Thymus (tissue), 11 donors: ENCODE data around the gene DYNC2H1. TPM values are rescaled to one million over a fixed set of nuclear protein-coding genes. Genes with fewer than 3 reads are reported as not detected.

ENCODE experiments used
- DNase-seq, 9 donors: peaks; one replicate each; pipeline ENCODE4 v3.0.0-alpha.2; 2013; ENCODE audit warnings: low spot score in 9 of 9, low read depth in 6 of 9, missing footprints in 1 of 9
- H3K27ac ChIP-seq, 2 donors: one replicate each; pipeline ENCODE4 v1.5.1; 2013; ENCODE audit warnings: control low read depth in 1 of 2, low read depth in 1 of 2, low read length in 1 of 2, mild to moderate bottlenecking in 1 of 2, moderate library complexity in 1 of 2
- H3K27me3 ChIP-seq, 2 donors: one replicate each; pipeline ENCODE4 v1.5.1; 2013; ENCODE audit warnings: low read length in 1 of 2; ENCODE audit not compliant: control insufficient read depth in 2 of 2, insufficient read depth in 1 of 2
- H3K36me3 ChIP-seq, 2 donors: one replicate each; pipeline ENCODE4 v1.5.1; 2013; ENCODE audit warnings: low read length in 1 of 2, mild to moderate bottlenecking in 1 of 2, moderate library complexity in 1 of 2; ENCODE audit not compliant: control insufficient read depth in 2 of 2, insufficient read depth in 2 of 2
- H3K4me1 ChIP-seq, 2 donors: one replicate each; pipeline ENCODE4 v1.5.1; 2013; ENCODE audit warnings: low read length in 2 of 2; ENCODE audit not compliant: control insufficient read depth in 2 of 2, insufficient read depth in 2 of 2
- H3K4me3 ChIP-seq, 2 donors: one replicate each; pipeline ENCODE4 v1.5.1; 2013; ENCODE audit warnings: low read length in 2 of 2, control low read depth in 1 of 2, mild to moderate bottlenecking in 1 of 2
- H3K9me3 ChIP-seq, 2 donors: one replicate each; pipeline ENCODE4 v1.5.1; 2013; ENCODE audit warnings: low read length in 1 of 2, mild to moderate bottlenecking in 1 of 2; ENCODE audit not compliant: control insufficient read depth in 2 of 2, insufficient read depth in 1 of 2
- WGBS: extraction: QIAGEN DNeasy Blood & Tissue Kit; methylation state at CpG from one replicate; pipeline ENCODE4 v1.1.7; 2013; 5-methylcytosine and 5-hydroxymethylcytosine counted together
- polyA plus RNA-seq: library from polyadenylated mRNA; stranded (reverse); fragments of 200-250 nt; gene quantifications from one replicate; pipeline ENCODE4 v1.2.3, GENCODE V29; 2013
- total RNA-seq: library from RNA; stranded (reverse); fragments of 120-200 nt; gene quantifications from one replicate; pipeline ENCODE4 v1.2.4, GENCODE V29; 2013
- donor health status: healthy.

Gene DYNC2H1
- total and polyA plus RNA-seq, 2 donors: 5.5 to 13.6 TPM

DNA sequence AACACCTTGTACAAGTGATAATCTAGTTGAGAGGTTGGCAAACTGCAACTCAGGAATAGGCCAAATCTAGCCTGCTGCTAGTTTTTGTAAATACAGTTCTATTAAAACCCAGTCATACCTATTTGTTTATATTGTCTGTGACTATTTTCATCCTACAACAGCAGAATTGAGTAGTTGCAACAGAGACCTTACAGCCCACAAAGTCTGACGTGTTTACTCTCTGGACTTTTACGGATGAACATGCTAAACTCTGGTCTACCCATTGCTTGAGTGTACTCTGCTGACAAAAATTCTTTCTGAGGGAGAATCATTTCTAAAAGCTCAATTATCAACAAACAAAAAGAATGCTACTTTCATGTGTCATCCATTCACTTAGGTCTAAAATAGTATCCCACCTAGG, 287.0 kb downstream of the DYNC2H1 start:
- Histone ChIP-seq H3K9me3 (peaks cover 0 to 6% of the 10 kb centered on the region in 2 donors), H3K27ac (no peak overlapping the region), H3K4me3 (no peak overlapping the region), H3K4me1 (no peaks in the 10 kb centered on the region), H3K36me3 (no peaks in the 10 kb centered on the region), H3K27me3 (no peaks in the 10 kb centered on the region)
- DNase-seq: no peak
- WGBS: 98% methylated on average over 2 of the region's 2 CpGs

GRCh38 chr11:103397369-103397768, 288.1 kb downstream of the DYNC2H1 start:
- H3K36me3 ChIP-seq: no peaks in the 10 kb centered on the region
- H3K27me3 ChIP-seq: no peaks in the 10 kb centered on the region
- no peak for DNase-seq
- H3K4me3 ChIP-seq: no peak overlapping the region
- H3K4me1 ChIP-seq: no peaks in the 10 kb centered on the region
- H3K9me3 ChIP-seq: peaks cover 0 to 1% of the 10 kb centered on the region in 2 donors
- 83% methylated on average over 2 of the region's 2 CpGs for WGBS
- H3K27ac ChIP-seq: no peak overlapping the region

GRCh38 chr11:103398829-103399228, 289.6 kb downstream of the DYNC2H1 start:
- no peaks in the 10 kb centered on the region for H3K4me1 ChIP-seq
- 92% methylated on average over 6 of the region's 6 CpGs for WGBS
- no peak for DNase-seq
- H3K4me3 ChIP-seq: no peak overlapping the region
- no peaks in the 10 kb centered on the region for H3K27me3 ChIP-seq
- no peak overlapping the region for H3K27ac ChIP-seq
- no peaks in the 10 kb centered on the region for H3K36me3 ChIP-seq
- no peaks in the 10 kb centered on the region for H3K9me3 ChIP-seq

DNA sequence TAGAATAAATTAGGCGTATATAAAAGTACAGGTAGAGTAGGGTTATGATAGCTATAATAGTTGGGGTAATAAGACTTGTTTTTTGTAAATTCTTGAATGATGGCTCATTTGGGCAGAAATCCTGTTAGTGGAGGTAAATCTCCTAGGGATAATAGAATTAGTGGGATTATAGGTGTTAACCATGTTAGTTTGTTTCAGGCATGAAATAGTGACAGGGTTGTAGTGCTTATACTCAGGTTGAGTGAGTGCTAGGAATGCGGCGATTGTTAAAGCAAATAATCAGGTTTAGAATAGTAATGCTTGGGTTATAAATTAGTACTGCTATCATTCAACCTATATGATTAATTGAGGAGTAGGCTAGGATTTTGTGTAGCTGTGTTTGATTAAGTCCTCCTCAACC, 297.1 kb downstream of the DYNC2H1 start:
- H3K4me1 ChIP-seq: no peaks in the 10 kb centered on the region
- H3K4me3 ChIP-seq: no peak overlapping the region
- H3K9me3 ChIP-seq: no peaks in the 10 kb centered on the region
- no peak overlapping the region for H3K27ac ChIP-seq
- no peaks in the 10 kb centered on the region for H3K36me3 ChIP-seq
- WGBS: 97% methylated on average over 3 of the region's 3 CpGs
- H3K27me3 ChIP-seq: no peaks in the 10 kb centered on the region
- no peak for DNase-seq

GRCh38 chr11:103407641-103408040, 298.4 kb downstream of the DYNC2H1 start:
- no peaks in the 10 kb centered on the region for H3K9me3 ChIP-seq
- 89% methylated on average over 2 of the region's 2 CpGs for WGBS
- H3K4me1 ChIP-seq: no peaks in the 10 kb centered on the region
- no peak for DNase-seq
- H3K4me3 ChIP-seq: no peak overlapping the region
- no peaks in the 10 kb centered on the region for H3K27me3 ChIP-seq
- no peak overlapping the region for H3K27ac ChIP-seq
- no peaks in the 10 kb centered on the region for H3K36me3 ChIP-seq

GRCh38 chr11:103413266-103413888, 304.2 kb downstream of the DYNC2H1 start:
- Histone ChIP-seq H3K27me3 (no peaks in the 10 kb centered on the region), H3K4me3 (no peak overlapping the region), H3K27ac (no peak overlapping the region), H3K36me3 (no peaks in the 10 kb centered on the region), H3K9me3 (no peaks in the 10 kb centered on the region), H3K4me1 (no peaks in the 10 kb centered on the region)
- WGBS: 94% methylated on average over 1 of the region's 1 CpG
- DNase-seq: no peak

GRCh38 chr11:103418014-103418413, 308.8 kb downstream of the DYNC2H1 start:
- DNase-seq: no peak
- no peak overlapping the region for H3K27ac ChIP-seq
- H3K9me3 ChIP-seq: peaks cover 0 to 5% of the 10 kb centered on the region in 2 donors
- no peaks in the 10 kb centered on the region for H3K27me3 ChIP-seq
- H3K36me3 ChIP-seq: no peaks in the 10 kb centered on the region
- H3K4me3 ChIP-seq: no peak overlapping the region
- no peaks in the 10 kb centered on the region for H3K4me1 ChIP-seq

DNA sequence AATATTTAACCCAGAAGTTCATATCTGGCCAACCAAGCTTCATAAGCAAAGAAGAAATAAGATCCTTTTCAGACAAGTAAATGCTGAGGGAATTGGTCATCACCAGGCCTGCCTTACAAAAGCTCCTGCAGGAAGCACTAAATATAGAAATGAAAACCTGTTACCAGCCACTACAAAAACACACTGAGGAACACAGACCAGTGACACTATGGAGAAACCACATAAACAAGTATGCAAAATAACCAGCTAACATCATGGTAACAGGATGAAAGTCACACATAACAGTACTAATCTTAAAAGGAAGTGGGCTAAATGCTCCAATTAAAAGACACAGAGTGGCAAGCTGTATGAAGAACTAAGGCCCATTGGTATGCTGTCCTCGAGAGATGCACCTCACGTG, 311.4 kb downstream of the DYNC2H1 start:
- no peaks in the 10 kb centered on the region for H3K36me3 ChIP-seq
- WGBS: 93% methylated on average over 2 of the region's 2 CpGs
- peaks cover 0 to 5% of the 10 kb centered on the region in 2 donors for H3K9me3 ChIP-seq
- DNase-seq: no peak
- H3K27me3 ChIP-seq: no peaks in the 10 kb centered on the region
- no peak overlapping the region for H3K4me3 ChIP-seq
- no peaks in the 10 kb centered on the region for H3K4me1 ChIP-seq
- H3K27ac ChIP-seq: no peak overlapping the region

DNA sequence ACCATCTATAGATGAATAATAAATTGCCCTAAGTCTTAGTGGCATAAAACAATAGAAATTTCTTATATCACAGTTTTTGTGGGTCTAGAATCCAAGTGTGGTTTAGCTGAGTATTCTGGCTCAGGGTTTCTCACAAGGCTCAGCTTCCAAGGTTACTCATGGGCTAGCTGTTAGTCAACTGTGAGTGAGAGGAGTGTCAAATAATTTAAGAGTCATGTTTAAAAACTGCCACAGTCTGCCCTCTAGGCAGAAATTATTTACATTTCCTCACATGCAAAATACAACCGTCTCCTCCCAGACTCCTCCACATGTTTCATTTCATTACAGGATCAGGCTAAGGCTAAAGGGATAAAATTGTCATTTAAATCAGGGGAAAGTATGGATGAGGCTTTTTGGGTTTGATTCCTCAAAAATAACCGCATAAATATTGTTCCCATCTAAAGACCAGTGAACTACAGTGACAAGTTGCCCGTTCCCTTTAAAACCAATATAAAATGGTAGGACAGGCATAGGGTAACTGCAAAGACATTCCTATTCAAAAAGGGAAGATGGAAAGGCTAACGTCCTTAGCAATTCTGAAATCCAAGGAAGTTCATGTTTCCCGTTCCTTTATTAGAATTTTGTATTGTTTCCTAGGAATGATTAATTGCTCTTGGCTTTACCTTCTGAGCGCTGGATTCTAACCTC, 324.3 kb downstream of the DYNC2H1 start:
- H3K4me1 ChIP-seq: no peaks in the 10 kb centered on the region
- DNase-seq: no peak
- H3K9me3 ChIP-seq: no peaks in the 10 kb centered on the region
- no peak overlapping the region for H3K4me3 ChIP-seq
- no peaks in the 10 kb centered on the region for H3K27me3 ChIP-seq
- H3K27ac ChIP-seq: no peak overlapping the region
- no peaks in the 10 kb centered on the region for H3K36me3 ChIP-seq
- 75% methylated on average over 6 of the region's 6 CpGs for WGBS
